ENCODE results near the gene ZNF154. TPM values are rescaled to one million over a fixed set of nuclear protein-coding genes. Genes with fewer than 3 reads are reported as not detected.

ZNF154 gene
- total RNA-seq, 1 experiment from 2014 or later, result 20.0 TPM

GRCh38 chr19:57712222-57712621 is 3.2 kb upstream of the ZNF154 start:
- TF ChIP-seq ELF4 (CRISPR knock-in tag; IDR thresholded peaks at IDR 0.05; ENCODE audit: low read depth), result no peak
- TF ChIP-seq ATF2 (CRISPR knock-in tag; IDR thresholded peaks at IDR 0.05; ENCODE audit: borderline replicate concordance, low read depth), result no peak
- TF ChIP-seq USF1 (CRISPR knock-in tag; IDR thresholded peaks at IDR 0.05), result no peak
- no peak for TF ChIP-seq FOXP4 (CRISPR knock-in tag; IDR thresholded peaks at IDR 0.05)
- no peak for TF ChIP-seq E2F5 (CRISPR knock-in tag; IDR thresholded peaks at IDR 0.05)
- TF ChIP-seq ETV6 (CRISPR knock-in tag; IDR thresholded peaks at IDR 0.05), result no peak
- TF ChIP-seq MYBL2 (CRISPR knock-in tag; IDR thresholded peaks at IDR 0.05), result no peak
- no peak for TF ChIP-seq HMGXB4 (CRISPR knock-in tag; IDR thresholded peaks at IDR 0.05)
- no peak for TF ChIP-seq MAX (CRISPR knock-in tag; IDR thresholded peaks at IDR 0.05)
- no peak for TF ChIP-seq AFF4 (CRISPR knock-in tag; IDR thresholded peaks at IDR 0.05; ENCODE audit: borderline replicate concordance)
- no peak for TF ChIP-seq NFE2L1 (CRISPR knock-in tag; IDR thresholded peaks at IDR 0.05)
- TF ChIP-seq TEAD1 (CRISPR knock-in tag; IDR thresholded peaks at IDR 0.05), result no peak
- TF ChIP-seq TEAD4 (CRISPR knock-in tag; IDR thresholded peaks at IDR 0.05), result no peak
- Mint-ChIP-seq H3K9me3 (no peaks in the 10 kb centered on the region), H3K27ac (no peak overlapping the region), H3K4me3 (no peak overlapping the region), H3K27me3 (ENCODE audit: low read depth) (peaks cover 12% of the 10 kb centered on the region; the same call in 1 of the 2 replicates), H3K36me3 (peaks cover 7% of the 10 kb centered on the region), H3K4me1 (peaks cover 18% of the 10 kb centered on the region)
- POLR2A ChIA-PET, result no interaction called here
- ATAC-seq, result no peak
- DNase-seq (ENCODE audit: low spot score), result no peak
- CTCF ChIA-PET, result interaction anchor here (0.7 kb wide), 1 partner anchor 223 kb away, joined by 4 read pairs; no protein-coding TSS in a partner anchor

- TF ChIP-seq TP53 (CRISPR knock-in tag; IDR thresholded peaks at IDR 0.05), result no peak
- no peak for TF ChIP-seq FOXP4 (CRISPR knock-in tag; IDR thresholded peaks at IDR 0.05)
- no peak for TF ChIP-seq ZNF281 (CRISPR knock-in tag; IDR thresholded peaks at IDR 0.05)
- TF ChIP-seq MYBL2 (CRISPR knock-in tag; IDR thresholded peaks at IDR 0.05), result no peak
- TF ChIP-seq ZNF423 (CRISPR knock-in tag; IDR thresholded peaks at IDR 0.05), result no peak
- TF ChIP-seq RELA (CRISPR knock-in tag; IDR thresholded peaks at IDR 0.05; ENCODE audit: borderline replicate concordance), result no peak
- CTCF ChIA-PET, result interaction anchor here (0.6 to 2.1 kb wide), 17 partner anchors 8 to 865 kb away, joined by 3 to 22 read pairs (median 6); partner anchors contain the start of genes ZNF134, ZNF211, ZNF419 and ZNF551
- H3K9me3 Mint-ChIP-seq, result no peaks in the 10 kb centered on the region
- ATAC-seq, result peak; percentile 14
- no peak for DNase-seq (ENCODE audit: low spot score)
- H3K27me3 Mint-ChIP-seq (ENCODE audit: low read depth), result 0 out of 2 replicates have a peak, but pooled peaks cover 6% of the 10 kb centered on the region
- H3K4me1 Mint-ChIP-seq, result peaks cover 30% of the 10 kb centered on the region
- H3K36me3 Mint-ChIP-seq, result peaks cover 20% of the 10 kb centered on the region
- H3K4me3 Mint-ChIP-seq, result peak overlapping the region; percentile 100
- POLR2A ChIA-PET, result interaction anchor here (0.6 to 1.8 kb wide), 16 partner anchors 13 to 298 kb away, joined by 3 to 14 read pairs (median 4); partner anchors contain the start of genes ZNF134, ZNF17, ZNF211 and ZNF417
- H3K27ac Mint-ChIP-seq, result no peak overlapping the region
These were observed 612 bp upstream of the ZNF154 start for GRCh38 chr19:57709616-57710015.
